CD4-positive, alpha-beta T cell (primary cell): ENCODE results near the gene GPR55. TPM values are rescaled to one million over a fixed set of nuclear protein-coding genes. Genes with fewer than 3 reads are reported as not detected.
A peak's percentile ranks its signal among the peaks of the same experiment; 100 is the strongest.

ENCODE experiments used
- ATAC-seq: fragments of 200-7000 bp; cut with Tn5 transposase; one replicate; pipeline ENCODE4 v1.10.0; 2022; ENCODE audit warnings: mild to moderate bottlenecking; ENCODE audit not compliant: poor library complexity
- CTCF ChIA-PET: fragments of 350-600 bp; sonication (Branson Sonifier 250); formaldehyde crosslinking; loops from one replicate; lab custom pipeline; 2021; ENCODE audit warnings: antibody characterized with exemption, inconsistent platforms; lab: Charles Lee
- POLR2A ChIA-PET: fragments of 350-600 bp; sonication (Branson Sonifier 250); formaldehyde crosslinking; loops from one replicate; lab custom pipeline; 2021; ENCODE audit warnings: antibody characterized with exemption, inconsistent platforms; lab: Charles Lee
- DNase-seq, 14 experiments: peaks; one replicate each; pipeline ENCODE4 v3.0.0-alpha.2; 2013 to 2020; ENCODE audit warnings: mixed read lengths in 2 of 14
- H3K27ac ChIP-seq, 2 donors: one replicate each; pipeline versions ENCODE4 v1.5.1 to v1.7.0; 2013; ENCODE audit warnings: low read length in 2 of 2, low read depth in 1 of 2, mild to moderate bottlenecking in 1 of 2
- H3K27me3 ChIP-seq, 2 experiments: 1 replicate in 1 of 2; 2 replicates in 1 of 2; pipeline versions ENCODE4 v1.6.1 to v1.7.0; 2013; ENCODE audit warnings: low read length in 2 of 2, control low read depth in 1 of 2, mild to moderate bottlenecking in 1 of 2, moderate library complexity in 1 of 2; ENCODE audit not compliant: insufficient read depth in 2 of 2, control insufficient read depth in 1 of 2
- H3K36me3 ChIP-seq: one replicate; pipeline ENCODE4 v1.6.1; 2013; ENCODE audit warnings: low read length, control low read depth; ENCODE audit not compliant: insufficient read depth
- H3K4me1 ChIP-seq: one replicate; pipeline ENCODE4 v1.6.1; 2013; ENCODE audit warnings: low read length, control low read depth; ENCODE audit not compliant: insufficient read depth
- H3K4me3 ChIP-seq: one replicate; pipeline ENCODE4 v1.5.1; 2013; ENCODE audit warnings: mild to moderate bottlenecking, low read length, moderate library complexity
- H3K9me3 ChIP-seq, 2 experiments: 1 replicate in 1 of 2; 2 replicates in 1 of 2; pipeline versions ENCODE4 v1.6.1 to v1.7.0; 2013; ENCODE audit warnings: low read length in 2 of 2, mild to moderate bottlenecking in 2 of 2, control low read depth in 1 of 2, moderate library complexity in 1 of 2; ENCODE audit not compliant: control insufficient read depth in 1 of 2, insufficient read depth in 1 of 2
- H3K27ac Mint-ChIP-seq: one replicate; pipeline ENCODE4 v1.8.0; 2020; ENCODE audit warnings: mixed read lengths
- H3K27me3 Mint-ChIP-seq: one replicate; pipeline ENCODE4 v1.8.0; 2021; ENCODE audit warnings: mixed read lengths
- H3K36me3 Mint-ChIP-seq: one replicate; pipeline ENCODE4 v1.8.0; 2021; ENCODE audit warnings: low read depth, mixed read lengths
- H3K4me1 Mint-ChIP-seq: one replicate; pipeline ENCODE4 v1.8.0; 2021; ENCODE audit warnings: low read depth, mixed read lengths
- H3K4me3 Mint-ChIP-seq: one replicate; pipeline ENCODE4 v1.8.0; 2020; ENCODE audit warnings: mild to moderate bottlenecking, mixed read lengths
- H3K9me3 Mint-ChIP-seq: one replicate; pipeline ENCODE4 v1.8.0; 2020; ENCODE audit warnings: mixed read lengths
- CTCF ChIP-seq: fragments of 200-600 bp; IDR thresholded peaks from one replicate; pipeline ENCODE4 v1.8.0; 2022; ENCODE audit warnings: antibody characterized with exemption, mild to moderate bottlenecking
- intact Hi-C, 2 experiments: fragments of 100-400 bp; cut with DNase I in 1 of 2; cut with micrococcal nuclease in 1 of 2; formaldehyde crosslinking; loops; one replicate each; pipeline versions ENCODE4 v1.15.1 to v1.9.0; 2023 to 2025; cut with DNase I, micrococcal nuclease
- total RNA-seq, 174 experiments: library from RNA in 2 of 174; stranded (reverse) in 2 of 174; gene quantifications; one replicate each; pipeline ENCODE4 v1.2.3 and lab custom pipeline; 2021 to 2026

GPR55 gene
- total RNA-seq, 2 experiments from 2014 or later, result 2.9 to 3.8 TPM

- peaks cover 51% of the 10 kb centered on the region for H3K27me3 Mint-ChIP-seq
- H3K9me3 Mint-ChIP-seq, result no peaks in the 10 kb centered on the region
- H3K27ac Mint-ChIP-seq, result no peak overlapping the region
Measured at GRCh38 chr2:230960026-230960425, 35.0 kb upstream of the GPR55 start.

GRCh38 chr2:230958820-230959756, 34.0 kb upstream of the GPR55 start:
- intact Hi-C loops, result no loop called here
- Histone ChIP-seq H3K9me3 (no peaks in the 10 kb centered on the region), H3K36me3 (no peaks in the 10 kb centered on the region), H3K27ac (no peak overlapping the region), H3K4me1 (peaks cover 9% of the 10 kb centered on the region), H3K4me3 (no peak overlapping the region), H3K27me3 (peaks cover 12 to 24% of the 10 kb centered on the region in 2 experiments)
- DNase-seq (no peak), ATAC-seq (no peak)
- no peaks in the 10 kb centered on the region for H3K9me3 Mint-ChIP-seq
- peak overlapping the region; percentile 3 for H3K4me3 Mint-ChIP-seq
- CTCF ChIA-PET, result interaction anchor here (1.0 kb wide), 1 partner anchor 11 kb away, joined by 4 read pairs; no protein-coding TSS in a partner anchor
- no peaks in the 10 kb centered on the region for H3K36me3 Mint-ChIP-seq
- no peak overlapping the region for H3K27ac Mint-ChIP-seq
- H3K4me1 Mint-ChIP-seq, result peaks cover 13% of the 10 kb centered on the region
- POLR2A ChIA-PET, result no interaction called here
- peaks cover 59% of the 10 kb centered on the region for H3K27me3 Mint-ChIP-seq
- TF ChIP-seq CTCF, result no peak

More at GRCh38 chr2:230960026-230960425, 35.0 kb upstream of the GPR55 start:
- ChIA-PET CTCF (interaction anchor here (1.0 kb wide), 1 partner anchor 10 kb away, joined by 4 read pairs; no protein-coding TSS in a partner anchor), POLR2A (no interaction called here)
- H3K4me3 Mint-ChIP-seq, result no peak overlapping the region
- H3K4me1 Mint-ChIP-seq, result peaks cover 13% of the 10 kb centered on the region
- no peak for ATAC-seq
- H3K4me1 ChIP-seq, result peaks cover 9% of the 10 kb centered on the region
- intact Hi-C loops, result no loop called here
- H3K36me3 ChIP-seq, result no peaks in the 10 kb centered on the region
- no peaks in the 10 kb centered on the region for H3K9me3 ChIP-seq
- H3K27me3 ChIP-seq, result peaks cover 12 to 24% of the 10 kb centered on the region in 2 experiments
- TF ChIP-seq CTCF, result no peak
- no peak for DNase-seq
- H3K27ac ChIP-seq, result no peak overlapping the region
- no peak overlapping the region for H3K4me3 ChIP-seq
- no peaks in the 10 kb centered on the region for H3K36me3 Mint-ChIP-seq

- Histone ChIP-seq H3K36me3 (no peaks in the 10 kb centered on the region), H3K27ac (no peak overlapping the region), H3K9me3 (no peaks in the 10 kb centered on the region), H3K4me1 (peaks cover 12% of the 10 kb centered on the region), H3K27me3 (peaks cover 12 to 24% of the 10 kb centered on the region in 2 experiments), H3K4me3 (peak overlapping the region; percentile 43)
- Mint-ChIP-seq H3K36me3 (no peaks in the 10 kb centered on the region), H3K27me3 (peaks cover 66% of the 10 kb centered on the region), H3K4me1 (peaks cover 13% of the 10 kb centered on the region), H3K27ac (no peak overlapping the region), H3K9me3 (no peaks in the 10 kb centered on the region), H3K4me3 (peak overlapping the region; percentile 62)
- intact Hi-C loops, result no loop called here
- POLR2A ChIA-PET, result interaction anchor here (1.0 kb wide), 1 partner anchor 110 kb away, joined by 3 read pairs; no protein-coding TSS in a partner anchor
- ATAC-seq (no peak), DNase-seq (no peak)
- TF ChIP-seq CTCF, result no peak
- CTCF ChIA-PET, result no interaction called here
Measured at GRCh38 chr2:230957756-230958391, 32.8 kb upstream of the GPR55 start.
